WERI-Rb-1 (cell line): Measurements from ENCODE around the gene MDM4.

ENCODE experiments used
- DNase-seq: peaks from one replicate; pipeline ENCODE4 v3.0.0-alpha.2; 2020
- H3K27ac ChIP-seq: fragments of 250-450 bp; sonication (Bioruptor Pico); 2 replicates; pipeline ENCODE4 v1.5.1; 2020; ENCODE audit warnings: mild to moderate bottlenecking, moderate library complexity
- H3K27me3 ChIP-seq: fragments of 250-450 bp; sonication (Bioruptor Pico); 2 replicates; pipeline ENCODE4 v1.5.1; 2021; ENCODE audit warnings: mild to moderate bottlenecking, low read depth, moderate library complexity; ENCODE audit not compliant: insufficient read depth, severe bottlenecking
- H3K36me3 ChIP-seq: fragments of 250-450 bp; sonication (Bioruptor Pico); 2 replicates; pipeline ENCODE4 v1.5.1; 2020; ENCODE audit warnings: mild to moderate bottlenecking, moderate library complexity
- H3K4me3 ChIP-seq: 2 replicates; pipeline ENCODE4 v1.5.1; 2011; ENCODE audit warnings: low read depth, mild to moderate bottlenecking, control low read depth, low read length
- H3K9me3 ChIP-seq: fragments of 250-450 bp; sonication (Bioruptor Pico); 2 replicates; pipeline ENCODE4 v1.5.1; 2021; ENCODE audit warnings: mild to moderate bottlenecking, moderate library complexity; ENCODE audit not compliant: severe bottlenecking
- TF ChIP-seq, protein P1 (sequence below): IDR thresholded peaks from 2 replicates; pipeline ENCODE4 v1.5.1; 2011; ENCODE audit warnings: low read depth, mild to moderate bottlenecking, control low read depth, inconsistent platforms, low read length

Gene MDM4, protein sequence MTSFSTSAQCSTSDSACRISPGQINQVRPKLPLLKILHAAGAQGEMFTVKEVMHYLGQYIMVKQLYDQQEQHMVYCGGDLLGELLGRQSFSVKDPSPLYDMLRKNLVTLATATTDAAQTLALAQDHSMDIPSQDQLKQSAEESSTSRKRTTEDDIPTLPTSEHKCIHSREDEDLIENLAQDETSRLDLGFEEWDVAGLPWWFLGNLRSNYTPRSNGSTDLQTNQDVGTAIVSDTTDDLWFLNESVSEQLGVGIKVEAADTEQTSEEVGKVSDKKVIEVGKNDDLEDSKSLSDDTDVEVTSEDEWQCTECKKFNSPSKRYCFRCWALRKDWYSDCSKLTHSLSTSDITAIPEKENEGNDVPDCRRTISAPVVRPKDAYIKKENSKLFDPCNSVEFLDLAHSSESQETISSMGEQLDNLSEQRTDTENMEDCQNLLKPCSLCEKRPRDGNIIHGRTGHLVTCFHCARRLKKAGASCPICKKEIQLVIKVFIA

DNA sequence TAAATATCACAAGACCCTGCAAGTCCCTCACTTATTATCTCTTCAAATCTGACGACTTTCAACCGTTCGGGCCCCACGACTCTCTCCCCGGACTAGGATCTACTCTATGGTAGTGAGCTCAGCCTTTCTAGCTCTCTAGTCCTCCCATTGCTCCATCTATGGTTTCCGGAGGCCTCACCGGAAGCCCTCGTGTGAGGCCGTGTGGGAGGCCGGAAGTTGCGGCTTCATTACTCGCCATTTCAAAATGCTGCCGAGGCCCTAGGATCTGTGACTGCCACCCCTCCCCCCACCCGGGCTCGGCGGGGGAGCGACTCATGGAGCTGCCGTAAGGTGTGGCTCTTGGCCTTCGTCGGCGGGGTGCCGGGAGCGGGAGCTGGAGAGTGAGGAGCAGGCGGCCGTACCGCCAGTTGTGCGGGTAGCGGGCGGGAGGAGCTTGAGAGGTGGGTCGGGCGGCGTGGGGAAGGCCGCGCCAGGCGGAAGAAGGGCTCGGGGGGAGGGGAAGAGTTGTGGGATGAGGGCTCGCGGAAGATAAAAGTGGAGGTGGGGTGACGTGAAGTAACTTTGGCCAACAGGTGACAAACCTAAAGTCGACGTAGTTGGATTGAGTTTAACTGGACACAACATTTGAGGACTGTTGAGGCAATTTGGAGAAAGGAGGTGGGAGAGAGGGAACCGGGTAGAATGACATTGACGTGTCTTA, at the start of gene MDM4:
Gene MDM4 (plus strand): TSS at position 227 of the 700 bp plus-strand sequence. CDS start 9,113 bp downstream, outside the sequence.
- peak within 1 kb of the TSS; percentile 96 for H3K27ac ChIP-seq

DNA sequence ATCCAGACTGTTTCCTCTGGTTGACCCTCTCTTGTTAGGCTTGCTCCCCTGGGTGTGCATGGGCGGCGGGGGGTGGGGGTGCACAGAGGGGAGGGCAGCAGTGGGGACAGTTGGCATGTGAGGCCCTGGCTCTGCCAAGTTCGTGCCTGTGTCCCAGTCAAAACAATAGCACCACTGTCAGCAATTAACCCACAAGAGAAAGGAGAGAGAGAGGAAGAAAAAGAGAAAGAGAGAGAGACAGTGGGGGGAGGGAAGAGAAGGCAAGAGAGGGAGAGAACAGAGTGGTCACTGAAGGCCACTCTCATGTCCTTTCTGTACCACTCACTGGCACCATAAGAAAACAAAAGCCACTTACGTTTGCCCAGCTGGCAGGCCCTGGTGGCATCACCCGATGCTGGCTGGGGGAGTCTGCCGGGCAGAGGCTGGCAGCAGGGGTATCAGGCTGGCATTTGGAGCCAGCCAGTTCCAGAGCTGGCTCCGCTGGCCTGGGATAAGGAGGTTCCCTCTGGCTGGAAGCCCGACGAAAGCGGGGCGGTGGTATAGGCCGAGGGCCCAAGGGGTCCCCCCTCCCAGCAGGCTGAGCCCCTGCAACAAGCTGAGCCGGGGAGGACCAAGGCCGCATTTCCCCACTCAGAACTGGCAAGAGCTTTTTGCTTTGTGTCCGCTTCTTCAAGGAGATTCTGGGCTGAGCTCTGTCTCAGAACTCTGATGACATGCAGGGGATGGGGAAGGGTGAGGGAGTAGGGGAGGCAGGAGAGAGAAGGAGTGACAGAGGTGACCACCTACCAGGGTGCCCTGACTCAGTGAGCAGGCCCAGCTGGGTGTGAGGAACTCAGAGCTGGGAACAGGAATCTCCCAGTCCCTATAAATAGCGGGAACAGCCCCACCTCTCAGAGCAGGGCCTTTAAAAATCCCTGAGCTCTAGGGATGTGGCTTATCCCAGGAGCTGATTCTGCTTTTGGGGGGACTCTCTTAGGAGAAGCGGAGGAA, 49.5 kb upstream of the MDM4 start:
- Histone ChIP-seq H3K9me3 (peaks cover 8% of the 10 kb centered on the region), H3K27ac (no peak overlapping the region), H3K27me3 (no peaks in the 10 kb centered on the region), H3K36me3 (no peaks in the 10 kb centered on the region), H3K4me3 (no peak overlapping the region)
- no peak for DNase-seq
- TF ChIP-seq, protein P1, sequence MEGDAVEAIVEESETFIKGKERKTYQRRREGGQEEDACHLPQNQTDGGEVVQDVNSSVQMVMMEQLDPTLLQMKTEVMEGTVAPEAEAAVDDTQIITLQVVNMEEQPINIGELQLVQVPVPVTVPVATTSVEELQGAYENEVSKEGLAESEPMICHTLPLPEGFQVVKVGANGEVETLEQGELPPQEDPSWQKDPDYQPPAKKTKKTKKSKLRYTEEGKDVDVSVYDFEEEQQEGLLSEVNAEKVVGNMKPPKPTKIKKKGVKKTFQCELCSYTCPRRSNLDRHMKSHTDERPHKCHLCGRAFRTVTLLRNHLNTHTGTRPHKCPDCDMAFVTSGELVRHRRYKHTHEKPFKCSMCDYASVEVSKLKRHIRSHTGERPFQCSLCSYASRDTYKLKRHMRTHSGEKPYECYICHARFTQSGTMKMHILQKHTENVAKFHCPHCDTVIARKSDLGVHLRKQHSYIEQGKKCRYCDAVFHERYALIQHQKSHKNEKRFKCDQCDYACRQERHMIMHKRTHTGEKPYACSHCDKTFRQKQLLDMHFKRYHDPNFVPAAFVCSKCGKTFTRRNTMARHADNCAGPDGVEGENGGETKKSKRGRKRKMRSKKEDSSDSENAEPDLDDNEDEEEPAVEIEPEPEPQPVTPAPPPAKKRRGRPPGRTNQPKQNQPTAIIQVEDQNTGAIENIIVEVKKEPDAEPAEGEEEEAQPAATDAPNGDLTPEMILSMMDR: no peak

More for the DNA sequence above, at the start of gene MDM4:
- Histone ChIP-seq H3K4me3 (peak within 1 kb of the TSS; percentile 64), H3K9me3 (peaks cover 3% of the 10 kb centered on the region), H3K36me3 (peaks cover 38% of the 10 kb centered on the region), H3K27me3 (no peaks in the 10 kb centered on the region)
- TF ChIP-seq, protein P1: no peak
- DNase-seq: peak; percentile 100

DNA sequence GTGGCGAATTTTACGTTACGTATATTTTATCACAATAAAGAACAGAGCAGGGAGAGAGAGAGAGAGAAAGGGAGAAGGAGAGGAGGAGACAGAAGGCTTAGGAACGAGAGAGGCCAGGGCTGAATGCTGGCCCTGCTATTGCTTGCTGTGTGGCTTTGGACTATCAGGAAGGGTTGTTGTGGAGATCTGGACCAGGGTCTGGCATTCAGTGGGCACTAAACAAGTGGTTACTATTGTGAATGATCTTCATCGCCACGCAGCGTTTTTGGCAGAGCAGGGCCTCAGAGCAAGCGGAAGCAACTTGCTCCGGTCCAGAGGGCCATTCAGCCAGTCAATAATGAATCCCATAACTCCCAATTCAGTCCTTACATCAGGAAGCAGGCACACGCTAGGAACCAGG, 48.0 kb upstream of the MDM4 start:
- H3K4me3 ChIP-seq: no peak overlapping the region
- no peaks in the 10 kb centered on the region for H3K27me3 ChIP-seq
- TF ChIP-seq, protein P1: no peak
- H3K9me3 ChIP-seq: peaks cover 8% of the 10 kb centered on the region
- DNase-seq: no peak
- H3K36me3 ChIP-seq: no peaks in the 10 kb centered on the region
- H3K27ac ChIP-seq: no peak overlapping the region

DNA sequence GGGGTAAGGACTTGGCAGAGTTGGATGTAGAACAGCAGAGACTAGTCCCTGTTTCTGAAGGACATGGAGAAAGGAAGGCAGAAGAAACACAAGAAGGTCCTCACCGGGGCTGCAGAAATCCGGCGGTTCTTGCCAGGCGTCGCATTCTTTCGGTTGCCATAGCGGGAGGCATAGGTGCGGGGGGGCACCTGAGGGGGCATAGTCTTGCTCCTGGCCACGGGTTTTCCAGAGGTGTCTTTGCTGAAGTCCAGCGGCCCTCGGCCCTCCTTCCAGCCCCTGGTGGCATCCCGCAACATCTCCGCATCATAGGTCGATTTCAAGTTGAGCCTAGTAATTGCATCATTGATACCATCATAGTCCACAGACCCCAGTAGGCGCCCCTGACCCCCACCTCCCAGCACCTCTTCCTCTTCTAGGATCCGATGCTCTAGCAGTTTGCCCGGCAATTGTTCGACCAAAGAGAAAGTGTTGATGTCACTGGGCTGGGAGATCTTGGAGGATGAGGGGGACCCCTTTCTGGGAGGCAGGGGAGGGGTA, 47.4 kb upstream of the MDM4 start:
- no peak for DNase-seq
- H3K4me3 ChIP-seq: no peak overlapping the region
- H3K27ac ChIP-seq: no peak overlapping the region
- H3K36me3 ChIP-seq: no peaks in the 10 kb centered on the region
- H3K9me3 ChIP-seq: peaks cover 8% of the 10 kb centered on the region
- TF ChIP-seq, protein P1: no peak
- no peaks in the 10 kb centered on the region for H3K27me3 ChIP-seq

DNA sequence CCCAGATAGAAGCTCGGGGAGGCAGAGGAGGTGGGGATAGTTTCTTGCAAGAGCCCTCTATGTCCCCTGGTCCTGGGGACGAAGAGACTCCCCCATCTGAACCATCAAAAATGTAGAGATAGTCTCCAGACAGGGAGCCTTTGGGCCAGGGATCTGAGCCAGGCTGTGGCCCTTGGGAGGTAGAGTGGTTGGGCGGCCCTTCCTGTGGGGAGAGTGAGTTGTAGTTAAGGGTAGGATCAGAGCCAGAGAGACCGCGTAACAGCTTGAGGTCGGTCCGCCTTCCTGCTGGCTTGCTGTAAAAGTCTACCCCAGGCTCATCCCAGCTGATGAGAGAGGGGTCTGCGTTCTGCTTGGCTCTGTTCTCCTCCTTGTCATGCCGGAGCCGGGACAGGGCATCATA, 46.9 kb upstream of the MDM4 start:
- no peak for DNase-seq
- H3K27ac ChIP-seq: no peak overlapping the region
- H3K27me3 ChIP-seq: no peaks in the 10 kb centered on the region
- H3K4me3 ChIP-seq: no peak overlapping the region
- TF ChIP-seq, protein P1: no peak
- no peaks in the 10 kb centered on the region for H3K36me3 ChIP-seq
- H3K9me3 ChIP-seq: peaks cover 12% of the 10 kb centered on the region
